Measurements from ENCODE around the gene EEF2K.
A peak's percentile ranks its signal among the peaks of the same experiment; 100 is the strongest.
"Not testable (repeated sequence)": the region's sequence is repeated elsewhere in the genome, so short reads cannot be mapped to it uniquely, and the experiment has no call there.

The EEF2K gene

GRCh38 chr16:22297871-22298733, 92.0 kb downstream of the EEF2K start:
- Histone ChIP-seq H3K27me3 (ENCODE audit: control insufficient read depth, insufficient read depth, low read length) (no peaks in the 10 kb centered on the region), H3K36me3 (ENCODE audit: control insufficient read depth, insufficient read depth, low read length) (no peaks in the 10 kb centered on the region), H3K4me2 (ENCODE audit: low read length) (peak overlapping the region; percentile 70), H3K27ac (peak overlapping the region; percentile 79), H3K4me1 (peaks cover 4% of the 10 kb centered on the region), H2AFZ (peak overlapping the region; percentile 79), H3K9ac (peak overlapping the region; percentile 16), H3K4me3 (ENCODE audit: low read depth, low read length) (peak overlapping the region; percentile 68), H3K9me3 (ENCODE audit: control insufficient read depth, low read length) (no peaks in the 10 kb centered on the region), H3K79me2 (peaks cover 22% of the 10 kb centered on the region)
- TF ChIP-seq CTCF (IDR thresholded peaks at IDR 0.05) = no peak

GRCh38 chr16:22299036-22299435, 93.0 kb downstream of the EEF2K start:
- H3K79me2 ChIP-seq = peaks cover 28% of the 10 kb centered on the region
- no peaks in the 10 kb centered on the region for H3K36me3 ChIP-seq (ENCODE audit: control insufficient read depth, insufficient read depth, low read length)
- H3K27me3 ChIP-seq (ENCODE audit: control insufficient read depth, insufficient read depth, low read length) = no peaks in the 10 kb centered on the region
- no peak for TF ChIP-seq CTCF (IDR thresholded peaks at IDR 0.05)
- H2AFZ ChIP-seq = no peak overlapping the region
- no peak overlapping the region for H3K27ac ChIP-seq
- no peak overlapping the region for H3K4me2 ChIP-seq (ENCODE audit: low read length)
- H3K4me3 ChIP-seq (ENCODE audit: low read depth, low read length) = no peak overlapping the region
- H3K4me1 ChIP-seq = peaks cover 4% of the 10 kb centered on the region
- H3K9ac ChIP-seq = no peak overlapping the region
- no peaks in the 10 kb centered on the region for H3K9me3 ChIP-seq (ENCODE audit: control insufficient read depth, low read length)

- Histone ChIP-seq H3K27ac (no peak overlapping the region), H3K79me2 (peaks cover 37% of the 10 kb centered on the region)
These were observed 94.5 kb downstream of the EEF2K start for GRCh38 chr16:22300427-22301071.

DNA sequence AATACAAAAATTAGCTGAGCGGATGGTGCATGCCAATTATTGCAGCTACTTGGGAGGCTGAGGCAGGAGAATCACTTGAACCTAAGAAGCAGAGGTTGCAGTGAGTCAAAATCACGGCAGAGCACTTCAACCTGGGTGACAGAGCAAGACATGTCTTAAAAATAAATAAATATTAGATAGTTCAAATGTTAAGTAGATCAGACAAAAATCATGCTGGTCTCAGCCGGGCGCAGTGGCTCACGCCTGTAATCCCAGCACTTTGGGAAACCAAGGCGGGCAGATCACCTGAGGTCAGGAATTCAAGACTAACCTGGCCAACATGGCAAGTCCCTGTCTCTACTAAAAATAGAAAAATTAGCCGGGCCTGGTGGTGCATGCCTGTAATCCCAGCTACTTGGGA, 95.3 kb downstream of the EEF2K start:
- not testable (repeated sequence) for H2AFZ ChIP-seq; H3K9me3 ChIP-seq (ENCODE audit: control insufficient read depth, low read length); H3K4me3 ChIP-seq (ENCODE audit: low read depth, low read length); H3K4me2 ChIP-seq (ENCODE audit: low read length); H3K36me3 ChIP-seq (ENCODE audit: control insufficient read depth, insufficient read depth, low read length); H3K9ac ChIP-seq; H3K27me3 ChIP-seq (ENCODE audit: control insufficient read depth, insufficient read depth, low read length); H3K4me1 ChIP-seq; H3K27ac ChIP-seq
- peaks cover 39% of the 10 kb centered on the region for H3K79me2 ChIP-seq

More at GRCh38 chr16:22300427-22301071, 94.5 kb downstream of the EEF2K start:
- H3K36me3 ChIP-seq (ENCODE audit: control insufficient read depth, insufficient read depth, low read length) = no peaks in the 10 kb centered on the region
- H3K9me3 ChIP-seq (ENCODE audit: control insufficient read depth, low read length) = no peaks in the 10 kb centered on the region
- H3K4me3 ChIP-seq (ENCODE audit: low read depth, low read length) = no peak overlapping the region
- peaks cover 4% of the 10 kb centered on the region for H3K4me1 ChIP-seq
- H3K27me3 ChIP-seq (ENCODE audit: control insufficient read depth, insufficient read depth, low read length) = no peaks in the 10 kb centered on the region
- no peak overlapping the region for H2AFZ ChIP-seq
- no peak overlapping the region for H3K4me2 ChIP-seq (ENCODE audit: low read length)
- no peak overlapping the region for H3K9ac ChIP-seq
- peak; percentile 59 for TF ChIP-seq CTCF (IDR thresholded peaks at IDR 0.05)

- Histone ChIP-seq H3K27me3 (ENCODE audit: control insufficient read depth, insufficient read depth, low read length) (no peaks in the 10 kb centered on the region), H3K4me2 (ENCODE audit: low read length) (no peak overlapping the region), H3K36me3 (ENCODE audit: control insufficient read depth, insufficient read depth, low read length) (no peaks in the 10 kb centered on the region), H3K4me3 (ENCODE audit: low read depth, low read length) (no peak overlapping the region), H3K79me2 (peaks cover 45% of the 10 kb centered on the region), H3K9ac (no peak overlapping the region), H2AFZ (no peak overlapping the region), H3K4me1 (peaks cover 4% of the 10 kb centered on the region), H3K9me3 (ENCODE audit: control insufficient read depth, low read length) (no peaks in the 10 kb centered on the region), H3K27ac (no peak overlapping the region)
- no peak for TF ChIP-seq CTCF (IDR thresholded peaks at IDR 0.05)
These were observed 96.8 kb downstream of the EEF2K start for GRCh38 chr16:22302776-22303363.
